H9 (cell line): ENCODE results near the gene GNA12. TPM values are rescaled to one million over a fixed set of nuclear protein-coding genes. Genes with fewer than 3 reads are reported as not detected.

Experiments used
- DNase-seq: peaks from one replicate; pipeline ENCODE4 v3.0.0-alpha.2; 2017
- H2AFZ ChIP-seq: one replicate; pipeline ENCODE4 v1.6.1; 2013; ENCODE audit warnings: mild to moderate bottlenecking, low read length, control low read depth, moderate library complexity
- H2AK5ac ChIP-seq: 2 replicates; pipeline ENCODE4 v1.6.1; 2013; ENCODE audit warnings: low read length, control low read depth, mixed read lengths; ENCODE audit not compliant: insufficient read length
- H2BK120ac ChIP-seq: one replicate; pipeline ENCODE4 v1.6.1; 2013; ENCODE audit warnings: low read depth, mild to moderate bottlenecking, low read length, control low read depth, inconsistent platforms; ENCODE audit not compliant: poor library complexity, severe bottlenecking
- H2BK12ac ChIP-seq: 2 replicates; pipeline ENCODE4 v1.6.1; 2013; ENCODE audit warnings: low read length, control low read depth, mixed read lengths, low read depth; ENCODE audit not compliant: insufficient read length
- H2BK15ac ChIP-seq: 2 replicates; pipeline ENCODE4 v1.6.1; 2013; ENCODE audit warnings: low read depth, low read length, control low read depth
- H2BK20ac ChIP-seq: one replicate; pipeline ENCODE4 v1.6.1; 2013; ENCODE audit warnings: low read depth, mild to moderate bottlenecking, low read length, control low read depth, inconsistent platforms; ENCODE audit not compliant: poor library complexity, severe bottlenecking
- H2BK5ac ChIP-seq: 2 replicates; pipeline ENCODE4 v1.6.1; 2013; ENCODE audit warnings: low read length, control low read depth, mixed read lengths; ENCODE audit not compliant: insufficient read length
- H3K14ac ChIP-seq: 2 replicates; pipeline ENCODE4 v1.6.1; 2013; ENCODE audit warnings: low read length, control low read depth; ENCODE audit not compliant: insufficient read depth
- H3K18ac ChIP-seq: 2 replicates; pipeline ENCODE4 v1.6.1; 2013; ENCODE audit warnings: low read depth, mild to moderate bottlenecking, mixed read lengths, low read length, control low read depth; ENCODE audit not compliant: insufficient read length
- H3K23ac ChIP-seq: 2 replicates; pipeline ENCODE4 v1.6.1; 2013; ENCODE audit warnings: low read length, control low read depth, mixed read lengths, low read depth; ENCODE audit not compliant: insufficient read length
- H3K23me2 ChIP-seq: 2 replicates; pipeline ENCODE4 v1.6.1; 2013; ENCODE audit warnings: low read depth, mild to moderate bottlenecking, mixed read lengths, low read length, control low read depth; ENCODE audit not compliant: insufficient read length, poor library complexity, severe bottlenecking
- H3K27ac ChIP-seq: 2 replicates; pipeline ENCODE4 v1.5.1; 2013; ENCODE audit warnings: low read length, control low read depth, mixed read lengths, low read depth; ENCODE audit not compliant: insufficient read length
- H3K27me3 ChIP-seq: 2 replicates; pipeline ENCODE4 v1.6.1; 2013; ENCODE audit warnings: low read length, control low read depth, inconsistent platforms; ENCODE audit not compliant: insufficient read depth
- H3K4ac ChIP-seq: 2 replicates; pipeline ENCODE4 v1.6.1; 2013; ENCODE audit warnings: low read depth, mild to moderate bottlenecking, control low read depth, inconsistent platforms, low read length, moderate library complexity
- H3K4me1 ChIP-seq: 2 replicates; pipeline ENCODE4 v1.6.1; 2013; ENCODE audit warnings: low read length, control low read depth, inconsistent platforms; ENCODE audit not compliant: insufficient read depth
- H3K4me2 ChIP-seq: 2 replicates; pipeline ENCODE4 v1.6.1; 2013; ENCODE audit warnings: low read length, control low read depth, mixed read lengths; ENCODE audit not compliant: insufficient read length, insufficient read depth
- H3K56ac ChIP-seq: 2 replicates; pipeline ENCODE4 v1.6.1; 2013; ENCODE audit warnings: low read depth, mild to moderate bottlenecking, mixed read lengths, low read length, control low read depth; ENCODE audit not compliant: insufficient read length
- H3K79me1 ChIP-seq: 2 replicates; pipeline ENCODE4 v1.6.1; 2013; ENCODE audit warnings: low read depth, mild to moderate bottlenecking, moderate library complexity, low read length, control low read depth, inconsistent platforms; ENCODE audit not compliant: insufficient read depth, poor library complexity, severe bottlenecking
- H3K79me2 ChIP-seq: 2 replicates; pipeline ENCODE4 v1.6.1; 2013; ENCODE audit warnings: low read length, control low read depth, inconsistent platforms; ENCODE audit not compliant: insufficient read depth
- H3K9ac ChIP-seq: 2 replicates; pipeline ENCODE4 v1.6.1; 2013; ENCODE audit warnings: low read length, control low read depth, mixed read lengths; ENCODE audit not compliant: insufficient read length; ENCODE audit errors: extremely low read depth
- H3K9me3 ChIP-seq: one replicate; pipeline ENCODE4 v1.6.1; 2013; ENCODE audit warnings: low read depth, low read length, inconsistent platforms; ENCODE audit not compliant: control insufficient read depth
- H3T11ph ChIP-seq: one replicate; pipeline ENCODE4 v1.6.1; 2013; ENCODE audit warnings: mild to moderate bottlenecking, low read length, control low read depth, inconsistent platforms
- H4K20me1 ChIP-seq: one replicate; pipeline ENCODE4 v1.6.1; 2013; ENCODE audit not compliant: control insufficient read depth, insufficient read length, insufficient read depth
- H4K5ac ChIP-seq: 2 replicates; pipeline ENCODE4 v1.6.1; 2013; ENCODE audit warnings: low read depth, mild to moderate bottlenecking, mixed read lengths, low read length, control low read depth; ENCODE audit not compliant: insufficient read length
- H4K8ac ChIP-seq: replicated peaks from 2 replicates; pipeline ENCODE4 v1.6.1; 2013; ENCODE audit warnings: low read length, control low read depth, mixed read lengths, low read depth; ENCODE audit not compliant: insufficient read length
- H4K91ac ChIP-seq: 2 replicates; pipeline ENCODE4 v1.6.1; 2013; ENCODE audit warnings: low read depth, mild to moderate bottlenecking, moderate library complexity, mixed read lengths, low read length, control low read depth; ENCODE audit not compliant: insufficient read length
- H3K27ac Mint-ChIP-seq, 3 experiments: 2 replicates in 2 of 3; 3 replicates in 1 of 3; pipeline ENCODE4 v1.8.0; 2020 to 2021; ENCODE audit warnings: mixed read lengths in 3 of 3, mild to moderate bottlenecking in 1 of 3, moderate library complexity in 1 of 3
- H3K27me3 Mint-ChIP-seq: 2 replicates; pipeline ENCODE4 v1.8.0; 2021; ENCODE audit warnings: low read depth, mild to moderate bottlenecking, moderate library complexity, mixed read lengths
- H3K36me3 Mint-ChIP-seq, 3 experiments: 2 replicates in 2 of 3; 3 replicates in 1 of 3; pipeline ENCODE4 v1.8.0; 2020 to 2021; ENCODE audit warnings: low read depth in 3 of 3, mixed read lengths in 3 of 3; ENCODE audit not compliant: insufficient read depth in 1 of 3
- H3K4me1 Mint-ChIP-seq, 2 experiments: 2 replicates each; pipeline ENCODE4 v1.8.0; 2020; ENCODE audit warnings: mixed read lengths in 2 of 2
- H3K4me3 Mint-ChIP-seq, 2 experiments: 2 replicates in 1 of 2; 3 replicates in 1 of 2; pipeline ENCODE4 v1.8.0; 2020 to 2021; ENCODE audit warnings: mild to moderate bottlenecking in 2 of 2, mixed read lengths in 2 of 2, moderate library complexity in 1 of 2
- H3K9me3 Mint-ChIP-seq, 2 experiments: 2 replicates in 1 of 2; 3 replicates in 1 of 2; pipeline ENCODE4 v1.8.0; 2020; ENCODE audit warnings: mild to moderate bottlenecking in 2 of 2, mixed read lengths in 2 of 2, moderate library complexity in 1 of 2
- CTCF ChIP-seq: fragments of 200-600 bp; sonication (generic); conservative IDR thresholded peaks from 3 replicates; pipeline ENCODE4 v1.8.0; 2021; ENCODE audit warnings: antibody characterized with exemption, mild to moderate bottlenecking
- WGBS: extraction: QIAGEN DNeasy Blood & Tissue Kit; methylation state at CpG from one replicate; pipeline ENCODE4 v1.1.7; 2013; ENCODE audit warnings: missing lambda C conversion rate, low lambda C conversion rate, mixed read lengths; ENCODE audit not compliant: insufficient read length; ENCODE audit errors: extremely low coverage; 5-methylcytosine and 5-hydroxymethylcytosine counted together
- total RNA-seq: library from RNA; stranded (reverse); gene quantifications from 2 replicates; pipeline ENCODE4 v1.2.1, GENCODE V29; 2021

The GNA12 gene
- total RNA-seq, 1 experiment from 2014 or later = 60.2 TPM

- peak overlapping the region in 1 of 2 experiments; percentile 18; a peak in 2 of 5 replicates for H3K4me3 Mint-ChIP-seq
- peaks cover 33 to 39% of the 10 kb centered on the region in 2 experiments for H3K4me1 Mint-ChIP-seq
- peaks cover 5% of the 10 kb centered on the region for H3K79me1 ChIP-seq
Observed at GRCh38 chr7:2760098-2760889, 83.8 kb downstream of the GNA12 start.

More at GRCh38 chr7:2760098-2760889, 83.8 kb downstream of the GNA12 start:
- no peak overlapping the region for H2BK5ac ChIP-seq
- no peaks in the 10 kb centered on the region for H3K9me3 Mint-ChIP-seq
- H2AK5ac ChIP-seq = no peak overlapping the region
- H3K18ac ChIP-seq = no peak overlapping the region
- H3K56ac ChIP-seq = no peak overlapping the region
- H3K27ac Mint-ChIP-seq = peak overlapping the region in 1 of 3 experiments; percentile 20; a peak in 2 of 7 replicates
- peaks cover 17 to 27% (median 24%) of the 10 kb centered on the region in 3 experiments for H3K36me3 Mint-ChIP-seq
- H3K27me3 ChIP-seq = no peaks in the 10 kb centered on the region
- no peak overlapping the region for H2BK120ac ChIP-seq
- no peaks in the 10 kb centered on the region for H4K20me1 ChIP-seq
- 0 out of 2 replicates have a peak, but pooled peaks cover 2% of the 10 kb centered on the region for H3K4me1 ChIP-seq
- H3K27ac ChIP-seq = no peak overlapping the region
- no peak overlapping the region for H4K5ac ChIP-seq
- no peaks in the 10 kb centered on the region for H3K23me2 ChIP-seq
- no peak overlapping the region for H3K4me2 ChIP-seq
- H3K79me2 ChIP-seq = no peaks in the 10 kb centered on the region; the same call in 1 of the 2 replicates
- no peak overlapping the region for H3T11ph ChIP-seq
- peaks cover 2% of the 10 kb centered on the region; the same call in 1 of the 2 replicates for H3K27me3 Mint-ChIP-seq
- peak; percentile 70 for TF ChIP-seq CTCF
- DNase-seq = peak; percentile 67
- no peak overlapping the region for H3K23ac ChIP-seq
- WGBS = no CpG with 5 or more reads among the region's 22 CpGs
- no peak overlapping the region for H2BK12ac ChIP-seq
- H3K14ac ChIP-seq = no peak overlapping the region
- H3K9ac ChIP-seq = no peak overlapping the region
- H2BK20ac ChIP-seq = no peak overlapping the region
- H4K91ac ChIP-seq = no peak overlapping the region
- no peak overlapping the region for H3K4ac ChIP-seq
- no peak overlapping the region for H4K8ac ChIP-seq
- no peak overlapping the region for H2BK15ac ChIP-seq
- no peak overlapping the region for H2AFZ ChIP-seq
- H3K9me3 ChIP-seq = no peaks in the 10 kb centered on the region
